GM12878 (cell line): ENCODE results near the gene FGFR4.

Experiments used
- ATF7 ChIP-seq: fragments of 450-650 bp; IDR thresholded peaks from 2 replicates; pipeline ENCODE4 v1.6.1; 2016; ENCODE audit warnings: low read depth, mild to moderate bottlenecking
- CEBPZ ChIP-seq: fragments of 150-350 bp; IDR thresholded peaks from 2 replicates; pipeline ENCODE4 v1.6.1; 2016; ENCODE audit warnings: low read depth, low read length
- FOS ChIP-seq: IDR thresholded peaks from 3 replicates; pipeline ENCODE4 v1.6.1; 2011; ENCODE audit warnings: borderline replicate concordance; ENCODE audit not compliant: insufficient read length; ENCODE audit errors: extremely low read depth
- RFX5 ChIP-seq: IDR thresholded peaks from 2 replicates; pipeline ENCODE4 v1.6.1; 2011; ENCODE audit warnings: low read depth, low read length, improper control_type of control experiment
- SRF ChIP-seq, 2 experiments: IDR thresholded peaks; 2 replicates each; pipeline ENCODE4 v1.6.1; 2011; ENCODE audit warnings: low read depth in 2 of 2, low read length in 2 of 2, mild to moderate bottlenecking in 1 of 2, moderate library complexity in 1 of 2
- ZBTB33 ChIP-seq: fragments of 450-650 bp; IDR thresholded peaks from 2 replicates; pipeline ENCODE4 v1.6.1; 2017; ENCODE audit warnings: mild to moderate bottlenecking
- ZNF384 ChIP-seq: IDR thresholded peaks from 2 replicates; pipeline ENCODE4 v1.6.1; 2012; ENCODE audit warnings: low read depth, mild to moderate bottlenecking, low read length, improper control_type of control experiment, borderline replicate concordance

GRCh38 chr5:177098470-177099141 lies 11.9 kb downstream of the FGFR4 start:
- TF ChIP-seq SRF (IDR thresholded peaks at IDR 0.05; ENCODE audit: low read depth in 2 of 2, low read length in 2 of 2) (no peak), ATF7 (no peak), RFX5 (no peak), CEBPZ (no peak), ZNF384 (no peak), FOS (no peak), ZBTB33 (no peak)
